Activated CD4-positive, alpha-beta memory T cell treated with anti-CD3 and anti-CD28 coated beads for 36 hours (primary cell): ENCODE data around the gene PHACTR1. TPM values are rescaled to one million over a fixed set of nuclear protein-coding genes. Genes with fewer than 3 reads are reported as not detected.

Experiments used
- CTCF ChIA-PET: fragments of 350-600 bp; sonication (Branson Sonifier 250); formaldehyde crosslinking; loops from one replicate; lab custom pipeline; 2021; ENCODE audit warnings: antibody characterized with exemption, inconsistent platforms; lab: Charles Lee
- POLR2A ChIA-PET: fragments of 350-600 bp; sonication (Branson Sonifier 250); formaldehyde crosslinking; loops from one replicate; lab custom pipeline; 2021; ENCODE audit warnings: antibody characterized with exemption; lab: Charles Lee
- DNase-seq: peaks from one replicate; pipeline ENCODE4 v3.0.0-alpha.2; 2020
- H3K27ac Mint-ChIP-seq: one replicate; pipeline ENCODE4 v1.8.0; 2021; ENCODE audit warnings: mixed read lengths
- H3K27me3 Mint-ChIP-seq: one replicate; pipeline ENCODE4 v1.8.0; 2021; ENCODE audit warnings: mixed read lengths
- H3K36me3 Mint-ChIP-seq: one replicate; pipeline ENCODE4 v1.8.0; 2021; ENCODE audit warnings: mixed read lengths
- H3K4me1 Mint-ChIP-seq: one replicate; pipeline ENCODE4 v1.8.0; 2021; ENCODE audit warnings: low read depth, mixed read lengths
- H3K4me3 Mint-ChIP-seq: one replicate; pipeline ENCODE4 v1.8.0; 2021; ENCODE audit warnings: mild to moderate bottlenecking, mixed read lengths
- H3K9me3 Mint-ChIP-seq: one replicate; pipeline ENCODE4 v1.8.0; 2021; ENCODE audit warnings: mixed read lengths
- intact Hi-C: fragments of 100-400 bp; cut with micrococcal nuclease; formaldehyde crosslinking; loops from one replicate; pipeline ENCODE4 v1.15.1; 2023
- total RNA-seq, 2 experiments: library from RNA; stranded (reverse); gene quantifications; one replicate each; pipeline ENCODE4 v1.2.3, GENCODE V29; 2021

The PHACTR1 gene
- total RNA-seq, 2 experiments from 2014 or later = not detected

DNA sequence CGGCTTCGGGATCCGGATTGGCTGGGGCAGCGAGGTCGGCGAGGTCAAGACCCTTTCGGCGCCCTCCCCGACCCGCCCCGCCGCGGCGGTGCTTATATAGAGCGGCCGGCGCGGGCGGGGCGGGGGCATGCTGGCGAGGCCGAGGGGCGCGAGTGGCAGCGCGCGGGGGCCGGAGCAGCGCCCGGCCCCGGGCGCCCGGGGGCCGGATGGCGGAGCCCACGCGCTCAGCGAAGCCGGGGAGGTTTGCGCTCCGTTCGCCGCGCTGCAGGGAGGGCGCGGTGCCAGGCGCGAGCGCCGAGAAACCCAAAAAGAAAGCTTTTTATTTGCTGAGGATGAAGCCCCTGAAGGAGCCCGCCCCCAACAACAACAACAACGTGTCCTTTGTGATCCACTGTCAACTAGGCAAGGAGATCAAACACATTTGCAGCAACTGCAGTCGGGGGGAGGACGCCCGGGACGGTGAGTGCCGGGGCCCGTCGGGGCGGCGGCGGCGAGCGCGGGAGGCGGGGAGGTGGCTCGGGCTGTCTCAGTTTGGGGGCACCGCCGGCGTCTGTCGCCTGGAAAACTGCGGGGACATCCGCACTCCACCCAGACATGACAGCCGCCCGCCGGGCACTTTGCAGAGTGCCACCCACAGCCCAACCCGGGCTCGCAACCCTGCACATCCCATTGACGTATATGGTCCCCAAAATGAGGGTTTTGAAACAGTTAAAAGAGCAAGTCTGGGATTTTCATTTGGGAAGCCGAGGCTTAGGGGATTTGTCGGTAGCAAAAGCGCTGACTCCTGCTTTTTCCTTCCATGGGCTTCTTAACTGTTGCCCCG lies 297.3 kb downstream of the PHACTR1 start:
- no peak overlapping the region for H3K27ac Mint-ChIP-seq
- peak overlapping the region; percentile 26 for H3K4me3 Mint-ChIP-seq
- H3K27me3 Mint-ChIP-seq = peaks cover 55% of the 10 kb centered on the region
- DNase-seq = no peak
- intact Hi-C loops = no loop called here
- CTCF ChIA-PET = no interaction called here
- H3K36me3 Mint-ChIP-seq = no peaks in the 10 kb centered on the region
- H3K4me1 Mint-ChIP-seq = peaks cover 7% of the 10 kb centered on the region
- POLR2A ChIA-PET = no interaction called here
- no peaks in the 10 kb centered on the region for H3K9me3 Mint-ChIP-seq

- H3K27me3 Mint-ChIP-seq = peaks cover 53% of the 10 kb centered on the region
- intact Hi-C loops = no loop called here
These were observed 298.2 kb downstream of the PHACTR1 start for GRCh38 chr6:13014504-13015378.

DNA sequence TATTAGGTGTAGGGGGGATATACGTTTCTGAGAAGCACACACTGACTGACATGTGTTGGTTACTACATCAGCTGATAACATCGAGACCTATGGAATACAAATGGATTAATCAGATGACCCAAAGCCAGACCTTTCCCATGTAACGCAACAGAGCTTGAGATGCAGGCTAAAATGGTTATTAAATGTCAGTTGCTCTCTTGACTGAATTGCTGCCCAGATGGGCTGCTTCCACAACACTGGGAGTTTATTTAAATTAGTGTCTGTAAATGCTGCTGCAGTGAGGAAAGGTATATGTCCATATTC lies 298.8 kb downstream of the PHACTR1 start:
- Mint-ChIP-seq H3K27me3 (peaks cover 55% of the 10 kb centered on the region), H3K4me3 (no peak overlapping the region), H3K9me3 (no peaks in the 10 kb centered on the region), H3K27ac (no peak overlapping the region), H3K4me1 (peaks cover 7% of the 10 kb centered on the region), H3K36me3 (no peaks in the 10 kb centered on the region)
- ChIA-PET CTCF (no interaction called here), POLR2A (no interaction called here)
- no peak for DNase-seq
- intact Hi-C loops = no loop called here

More at GRCh38 chr6:13014504-13015378, 298.2 kb downstream of the PHACTR1 start:
- DNase-seq = no peak
- ChIA-PET CTCF (no interaction called here), POLR2A (no interaction called here)
- Mint-ChIP-seq H3K27ac (no peak overlapping the region), H3K9me3 (no peaks in the 10 kb centered on the region), H3K36me3 (no peaks in the 10 kb centered on the region), H3K4me1 (peaks cover 7% of the 10 kb centered on the region), H3K4me3 (no peak overlapping the region)

DNA sequence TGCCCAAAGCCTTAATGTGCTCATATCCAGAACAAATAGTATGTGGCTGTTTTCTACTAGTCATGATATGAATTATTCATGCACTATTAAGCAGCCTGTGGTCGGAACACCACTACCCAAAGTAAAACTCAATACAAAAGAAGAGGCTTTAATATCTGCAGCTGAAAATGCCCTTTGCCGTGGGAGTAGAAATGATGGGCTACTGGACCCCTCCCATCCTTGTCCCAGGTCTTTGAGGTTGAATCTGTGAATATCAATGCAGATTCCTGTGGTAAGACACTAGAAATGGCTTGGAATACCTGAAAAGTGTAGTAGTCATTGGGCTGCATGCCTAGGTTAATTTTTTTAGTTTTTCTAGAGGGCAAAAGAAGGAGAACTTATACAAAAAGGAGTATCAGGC lies 308.0 kb downstream of the PHACTR1 start:
- no peak for DNase-seq
- no peaks in the 10 kb centered on the region for H3K36me3 Mint-ChIP-seq
- no peak overlapping the region for H3K4me3 Mint-ChIP-seq
- ChIA-PET CTCF (no interaction called here), POLR2A (no interaction called here)
- no peak overlapping the region for H3K27ac Mint-ChIP-seq
- H3K9me3 Mint-ChIP-seq = no peaks in the 10 kb centered on the region
- peaks cover 21% of the 10 kb centered on the region for H3K27me3 Mint-ChIP-seq
- no peaks in the 10 kb centered on the region for H3K4me1 Mint-ChIP-seq
- intact Hi-C loops = no loop called here

- POLR2A ChIA-PET = no interaction called here
- Mint-ChIP-seq H3K9me3 (no peaks in the 10 kb centered on the region), H3K4me3 (no peak overlapping the region), H3K27me3 (peaks cover 12% of the 10 kb centered on the region), H3K27ac (no peak overlapping the region), H3K4me1 (no peaks in the 10 kb centered on the region), H3K36me3 (no peaks in the 10 kb centered on the region)
- intact Hi-C loops = loop anchor here (2.0 kb wide), 1 partner anchor 17 kb away; no protein-coding TSS in a partner anchor
- CTCF ChIA-PET = no interaction called here
- no peak for DNase-seq
These were observed 309.4 kb downstream of the PHACTR1 start for GRCh38 chr6:13025893-13026499.

GRCh38 chr6:13026557-13026956 lies 310.0 kb downstream of the PHACTR1 start:
- Mint-ChIP-seq H3K27me3 (peaks cover 7% of the 10 kb centered on the region), H3K4me3 (no peak overlapping the region), H3K4me1 (no peaks in the 10 kb centered on the region), H3K27ac (no peak overlapping the region), H3K36me3 (no peaks in the 10 kb centered on the region), H3K9me3 (no peaks in the 10 kb centered on the region)
- DNase-seq = no peak
- POLR2A ChIA-PET = no interaction called here
- intact Hi-C loops = loop anchor here (2.0 kb wide), 1 partner anchor 18 kb away; no protein-coding TSS in a partner anchor
- CTCF ChIA-PET = no interaction called here

GRCh38 chr6:13027207-13027606 lies 310.6 kb downstream of the PHACTR1 start:
- CTCF ChIA-PET = no interaction called here

DNA sequence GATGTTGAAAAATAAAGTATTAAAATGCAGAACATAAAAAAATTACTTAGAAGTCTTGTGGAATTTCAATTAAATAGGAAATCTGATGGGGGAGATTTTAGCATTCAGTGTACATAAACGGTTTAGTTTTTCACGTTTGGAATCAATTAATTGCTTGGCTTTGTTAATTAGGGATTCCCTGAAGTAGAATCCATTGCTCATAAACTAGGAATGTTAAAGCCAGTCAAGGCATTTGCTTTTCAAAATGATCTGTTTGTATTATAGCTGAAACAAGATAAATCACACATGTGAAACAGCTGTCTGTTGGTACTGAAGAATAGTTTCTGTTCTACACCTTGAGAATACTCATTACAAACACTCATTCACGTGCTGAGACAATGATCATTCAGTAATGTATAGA lies 313.8 kb downstream of the PHACTR1 start:
- no peak for DNase-seq
- H3K27me3 Mint-ChIP-seq = peaks cover 7% of the 10 kb centered on the region
- no peak overlapping the region for H3K4me3 Mint-ChIP-seq
- intact Hi-C loops = no loop called here
- H3K27ac Mint-ChIP-seq = no peak overlapping the region
- POLR2A ChIA-PET = no interaction called here
- no peaks in the 10 kb centered on the region for H3K9me3 Mint-ChIP-seq
- H3K4me1 Mint-ChIP-seq = no peaks in the 10 kb centered on the region
- H3K36me3 Mint-ChIP-seq = no peaks in the 10 kb centered on the region
- CTCF ChIA-PET = no interaction called here

More at GRCh38 chr6:13027207-13027606, 310.6 kb downstream of the PHACTR1 start:
- POLR2A ChIA-PET = interaction anchor here (0.7 kb wide), 1 partner anchor 134 kb away, joined by 7 read pairs; no protein-coding TSS in a partner anchor
- no peaks in the 10 kb centered on the region for H3K36me3 Mint-ChIP-seq
- H3K9me3 Mint-ChIP-seq = no peaks in the 10 kb centered on the region
- H3K4me1 Mint-ChIP-seq = no peaks in the 10 kb centered on the region
- intact Hi-C loops = loop anchor here (2.0 kb wide), 1 partner anchor 18 kb away; no protein-coding TSS in a partner anchor
- no peak overlapping the region for H3K27ac Mint-ChIP-seq
- peaks cover 7% of the 10 kb centered on the region for H3K27me3 Mint-ChIP-seq
- no peak for DNase-seq
- no peak overlapping the region for H3K4me3 Mint-ChIP-seq

GRCh38 chr6:13032566-13032965 lies 316.0 kb downstream of the PHACTR1 start:
- intact Hi-C loops = no loop called here
- Mint-ChIP-seq H3K4me1 (no peaks in the 10 kb centered on the region), H3K27me3 (peaks cover 19% of the 10 kb centered on the region), H3K36me3 (no peaks in the 10 kb centered on the region), H3K9me3 (no peaks in the 10 kb centered on the region), H3K4me3 (no peak overlapping the region), H3K27ac (no peak overlapping the region)
- POLR2A ChIA-PET = no interaction called here
- no peak for DNase-seq
- CTCF ChIA-PET = no interaction called here

- H3K36me3 Mint-ChIP-seq = no peaks in the 10 kb centered on the region
- DNase-seq = no peak
- no peaks in the 10 kb centered on the region for H3K4me1 Mint-ChIP-seq
- peaks cover 22% of the 10 kb centered on the region for H3K27me3 Mint-ChIP-seq
- H3K9me3 Mint-ChIP-seq = no peaks in the 10 kb centered on the region
- no peak overlapping the region for H3K4me3 Mint-ChIP-seq
- POLR2A ChIA-PET = no interaction called here
- CTCF ChIA-PET = no interaction called here
- H3K27ac Mint-ChIP-seq = no peak overlapping the region
- intact Hi-C loops = no loop called here
These were observed 316.6 kb downstream of the PHACTR1 start for GRCh38 chr6:13033145-13033544.

DNA sequence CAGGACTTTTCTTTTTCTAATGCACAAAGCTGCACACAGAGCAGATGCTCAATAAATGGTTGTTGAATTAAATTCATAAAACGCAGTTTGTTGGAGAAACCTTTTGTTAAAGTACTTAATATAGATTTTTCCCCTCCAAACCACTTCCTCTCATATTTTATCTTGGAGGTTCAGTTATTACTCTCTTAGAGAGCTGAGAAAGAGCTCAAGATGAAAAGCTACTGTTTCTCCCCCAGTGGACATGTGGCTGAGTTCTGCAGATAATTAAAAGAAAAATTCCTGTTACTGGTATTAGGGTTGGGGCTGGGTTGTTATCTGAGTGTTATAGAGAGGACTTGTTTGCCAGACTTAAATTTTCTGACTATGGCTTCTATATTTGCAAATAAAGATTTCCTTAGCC lies 317.7 kb downstream of the PHACTR1 start:
- Mint-ChIP-seq H3K36me3 (no peaks in the 10 kb centered on the region), H3K4me3 (no peak overlapping the region), H3K9me3 (no peaks in the 10 kb centered on the region), H3K27ac (no peak overlapping the region), H3K27me3 (peaks cover 20% of the 10 kb centered on the region), H3K4me1 (no peaks in the 10 kb centered on the region)
- intact Hi-C loops = no loop called here
- no peak for DNase-seq
- CTCF ChIA-PET = no interaction called here
- POLR2A ChIA-PET = no interaction called here

DNA sequence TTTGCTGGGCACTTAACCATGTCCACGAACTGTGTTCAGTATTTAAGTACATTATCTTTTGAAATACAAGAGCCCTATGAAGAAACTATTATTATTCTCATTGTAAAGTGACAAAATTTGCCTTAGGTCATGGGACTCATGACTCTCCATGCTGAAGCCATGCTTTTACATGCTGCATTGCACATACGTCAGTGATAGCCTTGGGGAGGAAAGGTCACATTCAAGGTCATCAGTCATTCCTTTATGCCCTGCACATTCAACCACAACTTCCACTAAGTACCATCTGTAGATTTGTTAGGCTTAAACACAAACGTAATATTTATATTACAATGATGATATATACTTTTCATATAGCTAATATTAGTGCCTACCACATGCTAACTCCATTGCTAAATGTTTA lies 319.0 kb downstream of the PHACTR1 start:
- Mint-ChIP-seq H3K27ac (no peak overlapping the region), H3K4me1 (no peaks in the 10 kb centered on the region), H3K27me3 (peaks cover 18% of the 10 kb centered on the region), H3K36me3 (no peaks in the 10 kb centered on the region), H3K4me3 (no peak overlapping the region), H3K9me3 (no peaks in the 10 kb centered on the region)
- DNase-seq = no peak
- CTCF ChIA-PET = no interaction called here
- POLR2A ChIA-PET = no interaction called here
- intact Hi-C loops = no loop called here
